Endothelial cell of umbilical vein (primary cell): ENCODE measurements around the gene DOK1. TPM values are rescaled to one million over a fixed set of nuclear protein-coding genes. Genes with fewer than 3 reads are reported as not detected.

Experiments
- BruUV-seq: library from RNA; stranded (reverse); fragments of 400-500 nt; replicated peaks from 2 replicates; lab custom pipeline; 2021; lab: Mats Ljungman, UMichigan
- CTCF ChIA-PET: fragments of 300-600, 350-600 bp; sonication (Branson Sonifier 250); formaldehyde crosslinking; loops from one replicate; lab custom pipeline; 2021; ENCODE audit warnings: antibody characterized with exemption, inconsistent platforms; lab: Charles Lee
- POLR2A ChIA-PET: fragments of 300-600, 350-600 bp; sonication (Branson Sonifier 250); formaldehyde crosslinking; loops from one replicate; lab custom pipeline; 2021; ENCODE audit warnings: antibody characterized with exemption, inconsistent platforms; lab: Charles Lee
- DNase-seq: peaks from one replicate; pipeline ENCODE4 v3.0.0-alpha.2; 2011; ENCODE audit warnings: low read depth, low spot score
- FAIRE-seq: peaks from 2 replicates; lab custom pipeline; 2011; peaks lifted over from hg19 to GRCh38; lab: Jason Lieb, UNC
- H2AFZ ChIP-seq: 2 replicates; pipeline ENCODE4 v1.6.0; 2012; ENCODE audit warnings: low read depth, low read length, control low read depth, inconsistent platforms
- H3K27ac ChIP-seq: 2 replicates; pipeline ENCODE4 v1.5.1; 2011; ENCODE audit warnings: low read depth, mild to moderate bottlenecking, control low read depth, low read length, moderate library complexity; ENCODE audit not compliant: insufficient read depth
- H3K27me3 ChIP-seq, 2 experiments: 2 replicates each; pipeline versions ENCODE4 v1.6.0 to v1.6.1; 2011; ENCODE audit warnings: low read length in 2 of 2, mixed read lengths in 1 of 2; ENCODE audit not compliant: control insufficient read depth in 2 of 2, insufficient read depth in 2 of 2
- H3K36me3 ChIP-seq, 2 experiments: 2 replicates in 1 of 2; 3 replicates in 1 of 2; pipeline ENCODE4 v1.5.1; 2011; ENCODE audit warnings: low read length in 2 of 2, mild to moderate bottlenecking in 1 of 2, moderate library complexity in 1 of 2; ENCODE audit not compliant: control insufficient read depth in 2 of 2, insufficient read depth in 2 of 2; ENCODE audit errors: extremely low read depth in 1 of 2
- H3K4me1 ChIP-seq: 3 replicates; pipeline ENCODE4 v1.5.1; 2011; ENCODE audit warnings: mild to moderate bottlenecking, low read length; ENCODE audit not compliant: control insufficient read depth, insufficient read depth; ENCODE audit errors: extremely low read depth
- H3K4me2 ChIP-seq: 2 replicates; pipeline ENCODE4 v1.6.1; 2011; ENCODE audit warnings: low read length, control low read depth, mixed read lengths; ENCODE audit not compliant: insufficient read depth
- H3K4me3 ChIP-seq, 3 experiments: fragments of 200-600 bp in 1 of 3; sonication (generic), shearing (Covaris generic) in 1 of 3; replicated peaks in 1 of 3; 2 replicates each; pipeline ENCODE4 v1.5.1; 2011 to 2016; ENCODE audit warnings: control low read depth in 3 of 3, low read length in 3 of 3, mild to moderate bottlenecking in 2 of 3, inconsistent platforms in 1 of 3, low read depth in 1 of 3, moderate library complexity in 1 of 3; ENCODE audit not compliant: insufficient read depth in 1 of 3
- H3K79me2 ChIP-seq: 2 replicates; pipeline ENCODE4 v1.6.0; 2012; ENCODE audit warnings: low read length, inconsistent platforms; ENCODE audit not compliant: control insufficient read depth, insufficient read depth
- H3K9ac ChIP-seq: replicated peaks from 2 replicates; pipeline ENCODE3; 2011; ENCODE audit warnings: low read length, control low read depth; ENCODE audit not compliant: insufficient read depth; ENCODE audit errors: extremely low read depth
- H3K9me1 ChIP-seq: replicated peaks from 3 replicates; pipeline ENCODE4 v1.6.0; 2011; ENCODE audit warnings: mild to moderate bottlenecking, low read length; ENCODE audit not compliant: control insufficient read depth, insufficient read depth; ENCODE audit errors: extremely low read depth
- H3K9me3 ChIP-seq: replicated peaks from 2 replicates; pipeline ENCODE4 v1.5.1; 2012; ENCODE audit warnings: low read length, inconsistent platforms; ENCODE audit not compliant: control insufficient read depth, insufficient read depth
- H4K20me1 ChIP-seq: replicated peaks from 2 replicates; pipeline ENCODE3; 2011; ENCODE audit warnings: mild to moderate bottlenecking, low read length; ENCODE audit not compliant: control insufficient read depth, insufficient read depth; ENCODE audit errors: extremely low read depth
- CTCF ChIP-seq, 2 donors: IDR thresholded peaks; 1 replicate in 1 of 2; 2 replicates in 1 of 2; pipeline ENCODE4 v1.5.1; 2011; ENCODE audit warnings: low read length in 2 of 2, mild to moderate bottlenecking in 2 of 2, moderate library complexity in 2 of 2, control low read depth in 1 of 2, inconsistent platforms in 1 of 2, low read depth in 1 of 2; ENCODE audit not compliant: insufficient read depth in 1 of 2; ENCODE audit errors: extremely low read depth in 1 of 2
- EZH2 ChIP-seq: IDR thresholded peaks from 2 replicates; pipeline ENCODE4 v1.6.1; 2012; ENCODE audit warnings: borderline replicate concordance, low read depth, mild to moderate bottlenecking, moderate library complexity, low read length, inconsistent platforms; ENCODE audit not compliant: severe bottlenecking
- FOS ChIP-seq: IDR thresholded peaks from 2 replicates; pipeline ENCODE4 v1.6.1; 2011; ENCODE audit warnings: mild to moderate bottlenecking, low read length, moderate library complexity, borderline replicate concordance; ENCODE audit not compliant: insufficient read depth
- GATA2 ChIP-seq: IDR thresholded peaks from 2 replicates; pipeline ENCODE4 v1.7.0; 2011; ENCODE audit warnings: low read depth, mild to moderate bottlenecking, moderate library complexity, mixed read lengths, low read length; ENCODE audit not compliant: insufficient read length, insufficient read depth
- JUN ChIP-seq: IDR thresholded peaks from 2 replicates; pipeline ENCODE4 v1.6.1; 2011; ENCODE audit warnings: borderline replicate concordance, low read depth; ENCODE audit not compliant: insufficient read length, insufficient read depth
- MYC ChIP-seq: IDR thresholded peaks from one replicate; pipeline ENCODE4 v1.6.1; 2011; ENCODE audit warnings: mild to moderate bottlenecking, low read depth, low read length
- POLR2A ChIP-seq: IDR thresholded peaks from 2 replicates; pipeline ENCODE4 v1.6.1; 2012; ENCODE audit warnings: low read depth, mild to moderate bottlenecking, control low read depth, low read length
- dilution Hi-C: fragments of 300-500 bp; cut with MboI; formaldehyde crosslinking; loops from one replicate; pipeline ENCODE4 v1.15.0; 2019; ENCODE audit warnings: low sequenced_read_pairs; ENCODE audit not compliant: extremely low pct_ligation_motif_present
- intact Hi-C: fragments of 100-400 bp; cut with micrococcal nuclease; formaldehyde crosslinking; loops from one replicate; pipeline ENCODE4 v1.10.0; 2022
- polyA plus RNA-seq, 4 experiments: library from polyadenylated mRNA; depleted of rRNA in 3 of 4; stranded (reverse) in 3 of 4; unstranded in 1 of 4; fragments of >200 nt; gene quantifications; 2 replicates each; pipeline versions ENCODE4 v1.2.1 to v1.2.3, GENCODE V29; 2011 to 2012; ENCODE audit warnings: missing spikeins in 1 of 4
- total RNA-seq: library from RNA; stranded (reverse); gene quantifications from 2 replicates; pipeline ENCODE4 v1.2.3, GENCODE V29; 2021
- TF ChIP-seq, protein P1 (sequence below): IDR thresholded peaks from 2 replicates; pipeline ENCODE4 v1.6.1; 2011; ENCODE audit not compliant: insufficient read depth, insufficient read length

DOK1 gene
- total and polyA plus RNA-seq, 2 donors (not counting 3 experiments of a cell fraction or from before 2014, with no cell fraction given) = 10.4 to 12.7 TPM

- BruUV-seq = no TSS peak
- DNase-seq (no peak), FAIRE-seq (no peak)
- H3K9me1 ChIP-seq = no peaks in the 10 kb centered on the region
- no peak overlapping the region for H3K4me3 ChIP-seq
- CTCF ChIA-PET = interaction anchor here (1.9 to 3.3 kb wide), 2 partner anchors 18 to 21 kb away, joined by 6 to 14 read pairs; no protein-coding TSS in a partner anchor
- TF ChIP-seq FOS (no peak), MYC (no peak), EZH2 (no peak), CTCF (IDR thresholded peaks at IDR 0.05; ENCODE audit: extremely low read depth in 1 of 2, insufficient read depth in 1 of 2, low read depth in 1 of 2, low read length in 2 of 2) (no peak), POLR2A (no peak), JUN (no peak), GATA2 (no peak)
- TF ChIP-seq, protein P1, sequence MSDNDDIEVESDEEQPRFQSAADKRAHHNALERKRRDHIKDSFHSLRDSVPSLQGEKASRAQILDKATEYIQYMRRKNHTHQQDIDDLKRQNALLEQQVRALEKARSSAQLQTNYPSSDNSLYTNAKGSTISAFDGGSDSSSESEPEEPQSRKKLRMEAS = no peak
- H3K27ac ChIP-seq = no peak overlapping the region
- no peak overlapping the region for H3K4me2 ChIP-seq
- H3K79me2 ChIP-seq = no peaks in the 10 kb centered on the region
- no peaks in the 10 kb centered on the region for H3K36me3 ChIP-seq
- H3K9ac ChIP-seq = no peak overlapping the region
- no peak overlapping the region for H2AFZ ChIP-seq
- POLR2A ChIA-PET = no interaction called here
- H3K27me3 ChIP-seq = peaks cover 16 to 19% of the 10 kb centered on the region in 2 experiments
- intact Hi-C loops = no loop called here
- dilution Hi-C loops = no loop called here
- H3K4me1 ChIP-seq = no peaks in the 10 kb centered on the region
- H3K9me3 ChIP-seq = no peaks in the 10 kb centered on the region
- no peaks in the 10 kb centered on the region for H4K20me1 ChIP-seq
Observed at GRCh38 chr2:74567881-74568280, 13.4 kb downstream of the DOK1 start.
